PC-9 (cell line): ENCODE measurements around the gene STOX2.

Experiments
- EZH2 ChIP-seq: fragments of 200-600 bp; sonication (generic); IDR thresholded peaks from 2 replicates; pipeline ENCODE4 v1.8.0; 2017; ENCODE audit warnings: antibody characterized with exemption, low read depth
- TF ChIP-seq, protein P1 (sequence below): fragments of 200-600 bp; sonication (generic); conservative IDR thresholded peaks from 2 replicates; pipeline ENCODE4 v1.6.1; 2017; ENCODE audit warnings: mixed run types, antibody characterized with exemption, mild to moderate bottlenecking, moderate library complexity

DNA sequence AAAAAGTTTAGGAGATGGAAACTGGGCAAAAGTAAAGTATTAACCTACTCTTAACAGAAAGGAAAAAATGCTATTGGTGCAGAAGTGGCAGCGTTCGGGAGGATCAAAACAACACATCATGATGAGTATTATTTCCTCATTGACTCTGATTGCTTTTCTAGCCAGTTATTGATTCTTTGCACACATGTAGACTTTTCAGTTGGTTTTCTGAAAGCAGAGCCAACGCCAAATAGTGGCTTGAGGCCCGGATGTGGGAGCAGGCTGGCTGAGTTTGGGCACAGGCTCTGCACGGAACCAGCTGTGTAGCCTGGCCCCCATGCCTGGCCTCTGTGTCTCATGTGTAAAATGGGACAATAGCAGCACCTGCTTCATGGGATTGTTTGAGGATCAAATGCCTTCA is 21.8 kb downstream of the STOX2 start:
- TF ChIP-seq, protein P1, sequence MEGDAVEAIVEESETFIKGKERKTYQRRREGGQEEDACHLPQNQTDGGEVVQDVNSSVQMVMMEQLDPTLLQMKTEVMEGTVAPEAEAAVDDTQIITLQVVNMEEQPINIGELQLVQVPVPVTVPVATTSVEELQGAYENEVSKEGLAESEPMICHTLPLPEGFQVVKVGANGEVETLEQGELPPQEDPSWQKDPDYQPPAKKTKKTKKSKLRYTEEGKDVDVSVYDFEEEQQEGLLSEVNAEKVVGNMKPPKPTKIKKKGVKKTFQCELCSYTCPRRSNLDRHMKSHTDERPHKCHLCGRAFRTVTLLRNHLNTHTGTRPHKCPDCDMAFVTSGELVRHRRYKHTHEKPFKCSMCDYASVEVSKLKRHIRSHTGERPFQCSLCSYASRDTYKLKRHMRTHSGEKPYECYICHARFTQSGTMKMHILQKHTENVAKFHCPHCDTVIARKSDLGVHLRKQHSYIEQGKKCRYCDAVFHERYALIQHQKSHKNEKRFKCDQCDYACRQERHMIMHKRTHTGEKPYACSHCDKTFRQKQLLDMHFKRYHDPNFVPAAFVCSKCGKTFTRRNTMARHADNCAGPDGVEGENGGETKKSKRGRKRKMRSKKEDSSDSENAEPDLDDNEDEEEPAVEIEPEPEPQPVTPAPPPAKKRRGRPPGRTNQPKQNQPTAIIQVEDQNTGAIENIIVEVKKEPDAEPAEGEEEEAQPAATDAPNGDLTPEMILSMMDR: no peak
- no peak for TF ChIP-seq EZH2
